GM12891 (cell line): Measurements from ENCODE around the gene RASGEF1C.
"Not testable (repeated sequence)": the region's sequence is repeated elsewhere in the genome, so short reads cannot be mapped to it uniquely, and the experiment has no call there.

Experiments used
- DNase-seq: peaks from one replicate; pipeline ENCODE4 v3.0.0; 2011; ENCODE audit warnings: low spot score; ENCODE audit not compliant: insufficient read length
- FAIRE-seq: peaks from 2 replicates; lab custom pipeline; 2011; peaks lifted over from hg19 to GRCh38; lab: Jason Lieb, UNC
- PAX5 ChIP-seq: IDR thresholded peaks from 2 replicates; pipeline ENCODE4 v1.6.1; 2011; ENCODE audit warnings: low read length, moderate library complexity, mild to moderate bottlenecking; ENCODE audit not compliant: insufficient read depth, severe bottlenecking
- POLR2A ChIP-seq: IDR thresholded peaks from 2 replicates; pipeline ENCODE4 v1.6.1; 2011; ENCODE audit warnings: low read depth, low read length, control low read depth
- POLR2AphosphoS5 ChIP-seq: IDR thresholded peaks from 2 replicates; pipeline ENCODE4 v1.6.1; 2011; ENCODE audit warnings: low read depth, low read length, control low read depth
- POU2F2 ChIP-seq: IDR thresholded peaks from 2 replicates; pipeline ENCODE4 v1.6.1; 2011; ENCODE audit warnings: low read depth, mild to moderate bottlenecking, control low read depth, low read length, moderate library complexity
- SPI1 ChIP-seq: IDR thresholded peaks from 2 replicates; pipeline ENCODE4 v1.6.1; 2011; ENCODE audit warnings: low read depth, low read length, control low read depth
- TAF1 ChIP-seq: IDR thresholded peaks from 2 replicates; pipeline ENCODE4 v1.6.1; 2011; ENCODE audit warnings: low read depth, low read length, control low read depth

Gene RASGEF1C

DNA sequence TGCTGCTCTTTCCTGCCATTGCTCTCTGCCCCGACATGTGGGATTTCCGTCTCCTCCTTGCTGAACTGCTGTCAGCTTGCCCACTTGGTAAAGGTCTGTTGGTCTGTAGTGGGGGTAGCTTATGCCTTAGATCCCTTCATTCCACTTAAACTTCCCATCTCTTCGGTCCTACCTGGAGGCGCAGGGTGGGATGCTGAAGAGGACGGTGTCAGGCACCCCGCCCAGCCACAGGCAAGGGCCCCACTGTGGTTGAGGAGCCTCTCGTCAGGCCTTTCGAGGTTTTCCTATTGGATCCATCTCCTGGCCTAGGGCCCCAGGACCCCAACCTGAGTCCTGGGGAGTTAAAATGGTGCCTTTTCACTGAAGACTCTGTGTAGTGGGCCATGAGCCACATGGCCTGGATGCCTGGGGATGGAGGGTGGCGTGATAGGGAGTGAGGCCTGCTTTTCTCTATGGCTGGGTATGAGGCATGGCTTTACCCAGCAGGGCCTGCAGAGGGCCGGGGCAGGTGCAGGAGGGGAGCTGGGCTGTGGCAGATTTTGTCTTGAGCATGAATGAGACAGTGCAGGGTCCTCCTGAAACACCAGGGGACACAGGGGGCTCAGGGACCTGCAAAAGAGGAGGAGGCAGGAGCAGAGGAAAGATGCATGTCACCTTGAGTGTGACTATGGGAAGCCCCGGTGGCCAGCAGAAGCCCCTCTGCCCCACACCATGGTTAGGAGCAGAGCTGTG, 111.7 kb downstream of the RASGEF1C start:
- FAIRE-seq (no peak), DNase-seq (no peak)
- TF ChIP-seq TAF1: no peak
- TF ChIP-seq PAX5: no peak
- no peak for TF ChIP-seq POLR2A
- TF ChIP-seq POLR2AphosphoS5: no peak
- TF ChIP-seq SPI1: no peak
- TF ChIP-seq POU2F2: no peak

DNA sequence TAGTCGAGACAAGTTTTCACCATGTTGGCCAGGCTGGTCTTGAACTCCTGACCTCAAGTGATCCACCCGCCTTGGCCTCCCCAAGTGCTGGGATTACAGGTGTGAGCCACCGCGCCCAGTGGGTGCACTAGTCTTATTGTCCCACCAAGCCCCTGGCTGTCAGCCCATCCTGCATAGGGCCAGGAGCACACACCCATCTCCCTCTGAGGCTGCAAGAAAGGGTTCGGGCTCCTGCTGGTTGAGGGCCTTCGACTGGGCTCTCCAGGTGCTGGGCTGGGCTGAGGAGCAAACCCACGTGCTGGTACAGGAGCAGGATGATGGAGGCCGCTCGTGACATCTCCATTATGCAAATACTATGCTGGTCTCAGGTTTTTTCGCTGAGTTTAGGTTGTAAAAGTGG, 112.4 kb downstream of the RASGEF1C start:
- DNase-seq (no peak), FAIRE-seq (no peak)
- TF ChIP-seq TAF1 (no peak), SPI1 (no peak), POLR2AphosphoS5 (no peak), PAX5 (no peak), POLR2A (no peak), POU2F2 (no peak)

DNA sequence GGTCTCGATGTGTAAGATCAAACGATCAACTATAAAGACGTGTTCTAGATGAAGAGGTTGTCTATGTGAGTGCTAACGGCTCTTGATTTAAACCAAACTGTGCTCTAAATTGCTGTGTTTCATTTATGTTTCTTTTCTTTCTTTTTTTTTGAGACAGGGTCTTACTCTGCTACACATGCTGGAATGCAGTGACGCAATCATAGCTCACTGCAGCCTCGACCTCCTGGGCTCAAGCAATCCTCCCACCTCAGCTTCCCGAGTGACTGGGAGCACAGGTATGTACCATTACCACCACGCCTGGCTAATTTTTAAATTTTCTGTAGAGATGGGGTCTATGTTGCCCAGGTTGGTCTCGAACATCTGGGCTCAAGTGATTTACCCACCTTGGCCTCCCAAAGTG, 113.5 kb downstream of the RASGEF1C start:
- DNase-seq (no peak), FAIRE-seq (no peak)
- TF ChIP-seq POLR2A (no peak), SPI1 (no peak), PAX5 (no peak), POU2F2 (no peak), POLR2AphosphoS5 (no peak)

DNA sequence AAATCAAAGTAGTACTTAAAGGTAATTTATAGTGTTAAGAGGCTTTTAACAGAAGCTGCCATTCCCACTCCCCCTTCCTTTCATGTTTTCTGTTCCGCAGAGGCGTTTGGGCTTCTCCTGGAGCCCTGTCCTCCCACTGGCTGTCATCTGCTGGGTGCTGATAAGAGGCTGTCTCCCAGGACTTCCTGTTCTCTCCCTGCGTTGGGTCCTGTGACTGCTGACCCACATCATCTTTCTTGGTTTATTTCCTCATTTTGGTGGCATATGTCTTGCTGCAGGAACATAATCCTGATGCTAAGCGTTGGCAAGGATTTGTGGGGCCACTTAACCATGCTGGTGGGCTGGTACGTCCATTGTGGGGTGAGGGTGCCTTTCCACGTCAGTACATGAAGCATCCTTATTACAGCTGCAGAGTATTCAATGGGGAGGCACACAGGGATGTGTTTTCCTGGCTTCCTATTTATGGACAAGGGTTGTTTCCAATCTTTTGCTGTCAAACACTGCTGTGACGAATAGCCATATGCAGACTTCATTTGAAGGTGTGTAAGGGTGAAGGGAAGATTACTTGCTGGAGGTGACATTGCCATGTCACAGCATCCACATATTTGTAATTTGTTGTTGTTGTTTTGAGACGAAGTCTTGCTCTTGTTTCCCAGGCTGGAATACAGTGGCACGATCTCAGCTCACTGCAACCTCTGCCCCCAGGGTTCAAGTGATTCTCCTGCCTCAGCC, 115.2 kb downstream of the RASGEF1C start:
- TF ChIP-seq POU2F2 (no peak), PAX5 (no peak), SPI1 (no peak)
- FAIRE-seq: no peak
- no peak for DNase-seq

DNA sequence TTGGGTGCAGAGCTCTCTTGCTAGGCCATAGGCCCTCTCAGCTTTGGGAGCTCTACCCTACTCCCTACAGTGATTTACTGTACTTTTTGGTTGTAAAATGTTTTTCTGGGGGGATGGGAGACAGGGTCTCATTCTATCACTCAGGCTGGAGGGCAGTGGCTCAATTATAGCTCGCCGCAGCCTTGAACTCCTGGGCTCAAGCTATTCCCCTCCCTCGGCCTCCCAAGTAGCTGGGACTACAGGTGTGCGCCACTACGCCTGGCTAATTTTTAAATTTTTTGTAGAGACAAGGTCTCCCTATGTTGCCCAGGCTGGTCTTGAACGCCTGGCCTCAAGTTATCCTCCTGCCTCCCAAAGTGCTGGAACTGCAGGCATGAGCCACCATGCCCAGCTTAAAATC, 115.8 kb downstream of the RASGEF1C start:
- FAIRE-seq (no peak), DNase-seq (no peak)
- TF ChIP-seq TAF1: no peak
- no peak for TF ChIP-seq PAX5
- no peak for TF ChIP-seq SPI1
- TF ChIP-seq POLR2A: no peak

DNA sequence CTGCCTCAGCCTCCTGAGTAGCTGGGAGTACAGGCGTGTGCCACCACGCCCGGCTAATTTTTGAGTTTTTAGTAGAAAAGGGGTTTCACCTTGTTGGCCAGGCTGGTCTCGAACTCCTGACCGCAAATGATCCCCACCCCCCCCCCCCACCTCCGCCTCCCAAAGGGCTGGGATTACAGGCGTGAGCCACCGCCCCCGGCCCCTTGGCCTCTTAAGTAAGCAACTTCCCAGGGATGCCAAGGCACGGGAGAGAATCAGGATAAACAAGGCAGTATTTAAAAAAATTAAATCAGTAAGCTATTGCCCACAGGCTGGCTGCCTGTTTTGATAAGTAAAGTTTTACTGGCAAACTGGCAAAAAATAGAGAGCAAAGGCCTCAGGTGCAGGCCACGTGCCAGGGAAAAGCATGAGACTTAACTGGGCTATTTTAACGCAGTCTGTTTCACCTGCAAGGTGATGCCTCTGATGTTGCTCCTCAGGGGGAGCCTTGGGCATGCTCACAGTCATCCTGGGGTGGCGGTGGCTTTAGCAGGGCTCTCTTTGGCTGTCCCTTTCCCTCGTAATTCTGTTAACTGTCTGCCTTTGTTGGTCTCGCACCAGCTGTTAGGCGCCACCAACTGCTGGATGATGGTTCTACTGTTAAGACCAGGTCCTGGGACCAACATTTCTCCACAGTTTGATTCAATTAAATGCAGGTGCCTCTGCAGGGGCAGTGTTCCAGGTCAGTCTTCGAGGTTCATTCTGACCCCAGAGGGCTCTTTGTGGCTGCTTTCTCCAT, 118.1 kb downstream of the RASGEF1C start:
- no peak for FAIRE-seq
- no peak for DNase-seq
- TF ChIP-seq TAF1: no peak
- no peak for TF ChIP-seq POU2F2

DNA sequence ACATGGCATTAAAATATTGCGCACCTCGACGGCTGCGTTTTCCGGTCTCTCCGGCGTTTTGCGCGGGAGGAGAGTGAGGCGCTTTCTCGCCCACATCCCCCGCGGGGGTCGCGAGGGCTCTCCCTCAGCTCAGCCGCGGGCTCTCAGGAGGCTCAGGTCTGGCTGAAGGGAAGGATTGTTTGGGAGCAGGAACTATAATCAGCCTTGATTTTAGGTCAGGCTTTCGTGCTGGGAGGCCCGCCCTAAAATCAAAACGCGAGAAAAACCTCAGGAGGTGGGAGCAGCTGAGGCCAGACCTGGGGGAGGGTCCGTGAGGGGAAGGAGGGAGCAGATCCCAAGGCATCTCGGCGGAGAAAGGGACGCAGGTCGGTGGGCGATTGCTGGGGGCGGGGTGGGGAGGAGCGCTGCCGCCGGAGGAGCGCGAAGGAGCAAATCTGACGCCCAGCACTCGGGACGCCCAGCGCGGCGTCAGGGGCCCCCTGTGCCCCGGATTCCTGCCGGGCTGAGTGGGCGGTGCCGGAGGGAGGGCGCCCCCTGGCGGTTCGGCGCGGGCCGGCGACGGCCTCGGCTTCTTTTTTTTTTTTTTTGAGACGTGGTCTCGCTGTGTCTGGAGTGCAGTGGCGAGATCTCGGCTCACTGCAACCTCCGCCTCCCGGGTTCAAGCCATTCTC, 118.8 kb downstream of the RASGEF1C start:
- no peak for TF ChIP-seq POLR2A
- no peak for TF ChIP-seq SPI1
- TF ChIP-seq PAX5: no peak
- no peak for TF ChIP-seq TAF1
- TF ChIP-seq POU2F2: no peak
- TF ChIP-seq POLR2AphosphoS5: no peak
- FAIRE-seq (no peak), DNase-seq (no peak)

DNA sequence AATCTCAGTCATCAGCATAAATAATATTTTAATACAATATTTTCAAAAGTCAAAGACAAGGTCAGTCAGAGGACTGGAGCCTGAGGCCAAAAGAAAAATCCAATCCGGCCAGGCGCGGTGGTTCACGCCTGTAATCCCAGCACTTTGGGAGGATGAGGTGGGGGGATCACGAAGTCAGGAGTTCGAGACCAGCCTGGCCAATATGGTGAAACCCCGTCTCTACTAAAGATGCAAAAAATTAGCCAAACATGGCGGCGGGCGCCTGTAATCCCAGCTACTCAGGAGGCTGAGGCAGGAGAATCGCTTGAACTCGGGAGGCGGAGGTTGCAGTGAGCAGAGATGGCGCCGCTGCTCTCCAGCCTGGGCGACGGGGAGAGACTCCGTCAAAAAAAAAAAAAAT, 119.4 kb downstream of the RASGEF1C start:
- not testable (repeated sequence) for FAIRE-seq, DNase-seq

DNA sequence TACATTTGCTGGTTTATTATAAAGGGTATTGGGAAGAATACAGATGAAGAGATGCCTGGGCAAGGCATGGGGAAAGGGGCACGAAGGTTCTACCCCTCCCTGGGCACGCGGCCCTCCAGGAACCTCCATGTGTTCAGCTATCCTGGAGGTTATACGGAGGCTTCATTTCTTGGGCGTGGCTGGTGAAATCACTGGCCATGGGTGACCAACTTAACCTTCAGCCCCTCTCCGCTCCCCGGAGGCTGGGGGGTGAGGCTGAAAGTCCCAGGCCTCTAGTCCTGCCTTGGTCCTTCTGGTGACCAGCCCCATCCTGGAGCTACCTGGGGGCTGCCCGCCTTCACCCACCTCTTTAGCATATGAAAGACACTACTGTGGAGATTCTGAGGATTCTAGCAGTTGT, 120.5 kb downstream of the RASGEF1C start:
- no peak for FAIRE-seq
- no peak for DNase-seq
- TF ChIP-seq PAX5 (no peak), POLR2A (no peak), TAF1 (no peak), SPI1 (no peak), POU2F2 (no peak), POLR2AphosphoS5 (no peak)

DNA sequence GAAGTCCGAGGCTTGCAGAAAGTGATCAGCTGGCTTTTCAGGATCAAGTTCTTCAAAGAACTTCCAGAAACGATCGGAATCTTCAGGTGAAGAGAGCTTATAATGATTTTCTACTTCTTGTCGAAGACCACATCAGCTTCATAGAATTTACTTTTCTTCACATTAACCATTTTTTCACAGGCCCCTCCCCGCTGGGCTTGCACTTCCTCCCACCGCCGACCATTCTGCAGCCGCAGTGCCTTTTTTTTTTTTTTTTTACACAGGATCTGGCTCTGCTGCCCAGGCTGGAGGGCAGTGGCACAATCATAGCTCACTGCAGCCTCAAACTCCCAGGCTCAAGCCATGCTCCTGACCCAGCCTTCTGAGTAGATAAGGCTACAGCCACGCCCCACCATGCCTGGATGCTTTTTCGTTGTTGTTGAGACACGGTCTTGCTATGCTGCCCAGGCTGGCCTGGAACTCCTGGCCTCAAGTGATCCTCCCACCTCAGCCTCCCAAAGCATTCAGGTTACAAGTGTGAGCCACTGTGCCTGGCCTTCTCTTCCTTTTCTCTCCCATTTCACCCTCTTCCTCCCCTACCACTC, 122.1 kb downstream of the RASGEF1C start:
- FAIRE-seq (no peak), DNase-seq (no peak)
- TF ChIP-seq SPI1 (no peak), TAF1 (no peak), POU2F2 (no peak), PAX5 (no peak), POLR2AphosphoS5 (no peak)
